Endothelial cell of umbilical vein (primary cell): ENCODE data around the gene CCDC171. TPM values are rescaled to one million over a fixed set of nuclear protein-coding genes. Genes with fewer than 3 reads are reported as not detected.
"Not testable (repeated sequence)": the region's sequence is repeated elsewhere in the genome, so short reads cannot be mapped to it uniquely, and the experiment has no call there.

Source experiments
- BruUV-seq: library from RNA; stranded (reverse); fragments of 400-500 nt; replicated peaks from 2 replicates; lab custom pipeline; 2021; lab: Mats Ljungman, UMichigan
- CTCF ChIA-PET: fragments of 300-600, 350-600 bp; sonication (Branson Sonifier 250); formaldehyde crosslinking; loops from one replicate; lab custom pipeline; 2021; ENCODE audit warnings: antibody characterized with exemption, inconsistent platforms; lab: Charles Lee
- POLR2A ChIA-PET: fragments of 300-600, 350-600 bp; sonication (Branson Sonifier 250); formaldehyde crosslinking; loops from one replicate; lab custom pipeline; 2021; ENCODE audit warnings: antibody characterized with exemption, inconsistent platforms; lab: Charles Lee
- DNase-seq: peaks from one replicate; pipeline ENCODE4 v3.0.0-alpha.2; 2011; ENCODE audit warnings: low read depth, low spot score
- FAIRE-seq: peaks from 2 replicates; lab custom pipeline; 2011; peaks lifted over from hg19 to GRCh38; lab: Jason Lieb, UNC
- H2AFZ ChIP-seq: 2 replicates; pipeline ENCODE4 v1.6.0; 2012; ENCODE audit warnings: low read depth, low read length, control low read depth, inconsistent platforms
- H3K27ac ChIP-seq: 2 replicates; pipeline ENCODE4 v1.5.1; 2011; ENCODE audit warnings: low read depth, mild to moderate bottlenecking, control low read depth, low read length, moderate library complexity; ENCODE audit not compliant: insufficient read depth
- H3K27me3 ChIP-seq, 2 experiments: 2 replicates each; pipeline versions ENCODE4 v1.6.0 to v1.6.1; 2011; ENCODE audit warnings: low read length in 2 of 2, mixed read lengths in 1 of 2; ENCODE audit not compliant: control insufficient read depth in 2 of 2, insufficient read depth in 2 of 2
- H3K36me3 ChIP-seq, 2 experiments: 2 replicates in 1 of 2; 3 replicates in 1 of 2; pipeline ENCODE4 v1.5.1; 2011; ENCODE audit warnings: low read length in 2 of 2, mild to moderate bottlenecking in 1 of 2, moderate library complexity in 1 of 2; ENCODE audit not compliant: control insufficient read depth in 2 of 2, insufficient read depth in 2 of 2; ENCODE audit errors: extremely low read depth in 1 of 2
- H3K4me1 ChIP-seq: 3 replicates; pipeline ENCODE4 v1.5.1; 2011; ENCODE audit warnings: mild to moderate bottlenecking, low read length; ENCODE audit not compliant: control insufficient read depth, insufficient read depth; ENCODE audit errors: extremely low read depth
- H3K4me2 ChIP-seq: 2 replicates; pipeline ENCODE4 v1.6.1; 2011; ENCODE audit warnings: low read length, control low read depth, mixed read lengths; ENCODE audit not compliant: insufficient read depth
- H3K4me3 ChIP-seq, 3 experiments: fragments of 200-600 bp in 1 of 3; sonication (generic), shearing (Covaris generic) in 1 of 3; replicated peaks in 1 of 3; 2 replicates each; pipeline ENCODE4 v1.5.1; 2011 to 2016; ENCODE audit warnings: control low read depth in 3 of 3, low read length in 3 of 3, mild to moderate bottlenecking in 2 of 3, inconsistent platforms in 1 of 3, low read depth in 1 of 3, moderate library complexity in 1 of 3; ENCODE audit not compliant: insufficient read depth in 1 of 3
- H3K79me2 ChIP-seq: 2 replicates; pipeline ENCODE4 v1.6.0; 2012; ENCODE audit warnings: low read length, inconsistent platforms; ENCODE audit not compliant: control insufficient read depth, insufficient read depth
- H3K9ac ChIP-seq: replicated peaks from 2 replicates; pipeline ENCODE3; 2011; ENCODE audit warnings: low read length, control low read depth; ENCODE audit not compliant: insufficient read depth; ENCODE audit errors: extremely low read depth
- H3K9me1 ChIP-seq: replicated peaks from 3 replicates; pipeline ENCODE4 v1.6.0; 2011; ENCODE audit warnings: mild to moderate bottlenecking, low read length; ENCODE audit not compliant: control insufficient read depth, insufficient read depth; ENCODE audit errors: extremely low read depth
- H3K9me3 ChIP-seq: replicated peaks from 2 replicates; pipeline ENCODE4 v1.5.1; 2012; ENCODE audit warnings: low read length, inconsistent platforms; ENCODE audit not compliant: control insufficient read depth, insufficient read depth
- H4K20me1 ChIP-seq: replicated peaks from 2 replicates; pipeline ENCODE3; 2011; ENCODE audit warnings: mild to moderate bottlenecking, low read length; ENCODE audit not compliant: control insufficient read depth, insufficient read depth; ENCODE audit errors: extremely low read depth
- EZH2 ChIP-seq: IDR thresholded peaks from 2 replicates; pipeline ENCODE4 v1.6.1; 2012; ENCODE audit warnings: borderline replicate concordance, low read depth, mild to moderate bottlenecking, moderate library complexity, low read length, inconsistent platforms; ENCODE audit not compliant: severe bottlenecking
- FOS ChIP-seq: IDR thresholded peaks from 2 replicates; pipeline ENCODE4 v1.6.1; 2011; ENCODE audit warnings: mild to moderate bottlenecking, low read length, moderate library complexity, borderline replicate concordance; ENCODE audit not compliant: insufficient read depth
- GATA2 ChIP-seq: IDR thresholded peaks from 2 replicates; pipeline ENCODE4 v1.7.0; 2011; ENCODE audit warnings: low read depth, mild to moderate bottlenecking, moderate library complexity, mixed read lengths, low read length; ENCODE audit not compliant: insufficient read length, insufficient read depth
- JUN ChIP-seq: IDR thresholded peaks from 2 replicates; pipeline ENCODE4 v1.6.1; 2011; ENCODE audit warnings: borderline replicate concordance, low read depth; ENCODE audit not compliant: insufficient read length, insufficient read depth
- MYC ChIP-seq: IDR thresholded peaks from one replicate; pipeline ENCODE4 v1.6.1; 2011; ENCODE audit warnings: mild to moderate bottlenecking, low read depth, low read length
- POLR2A ChIP-seq: IDR thresholded peaks from 2 replicates; pipeline ENCODE4 v1.6.1; 2012; ENCODE audit warnings: low read depth, mild to moderate bottlenecking, control low read depth, low read length
- POLR2AphosphoS5 ChIP-seq: IDR thresholded peaks from 2 replicates; pipeline ENCODE4 v1.6.1; 2012; ENCODE audit warnings: low read depth, mild to moderate bottlenecking, control low read depth, low read length, moderate library complexity; ENCODE audit not compliant: insufficient read depth
- dilution Hi-C: fragments of 300-500 bp; cut with MboI; formaldehyde crosslinking; loops from one replicate; pipeline ENCODE4 v1.15.0; 2019; ENCODE audit warnings: low sequenced_read_pairs; ENCODE audit not compliant: extremely low pct_ligation_motif_present
- intact Hi-C: fragments of 100-400 bp; cut with micrococcal nuclease; formaldehyde crosslinking; loops from one replicate; pipeline ENCODE4 v1.10.0; 2022
- polyA plus RNA-seq, 4 experiments: library from polyadenylated mRNA; depleted of rRNA in 3 of 4; stranded (reverse) in 3 of 4; unstranded in 1 of 4; fragments of >200 nt; gene quantifications; 2 replicates each; pipeline versions ENCODE4 v1.2.1 to v1.2.3, GENCODE V29; 2011 to 2012; ENCODE audit warnings: missing spikeins in 1 of 4
- total RNA-seq: library from RNA; stranded (reverse); gene quantifications from 2 replicates; pipeline ENCODE4 v1.2.3, GENCODE V29; 2021
- TF ChIP-seq, protein P1 (sequence below), 2 donors: IDR thresholded peaks; 1 replicate in 1 of 2; 2 replicates in 1 of 2; pipeline ENCODE4 v1.5.1; 2011; ENCODE audit warnings: low read length in 2 of 2, mild to moderate bottlenecking in 2 of 2, moderate library complexity in 2 of 2, control low read depth in 1 of 2, inconsistent platforms in 1 of 2, low read depth in 1 of 2; ENCODE audit not compliant: insufficient read depth in 1 of 2; ENCODE audit errors: extremely low read depth in 1 of 2
- TF ChIP-seq, protein P2 (sequence below): IDR thresholded peaks from 2 replicates; pipeline ENCODE4 v1.6.1; 2011; ENCODE audit not compliant: insufficient read depth, insufficient read length

CCDC171 gene
- total and polyA plus RNA-seq, 2 donors (not counting 3 experiments of a cell fraction or from before 2014, with no cell fraction given): 0.58 to 1.4 TPM

DNA sequence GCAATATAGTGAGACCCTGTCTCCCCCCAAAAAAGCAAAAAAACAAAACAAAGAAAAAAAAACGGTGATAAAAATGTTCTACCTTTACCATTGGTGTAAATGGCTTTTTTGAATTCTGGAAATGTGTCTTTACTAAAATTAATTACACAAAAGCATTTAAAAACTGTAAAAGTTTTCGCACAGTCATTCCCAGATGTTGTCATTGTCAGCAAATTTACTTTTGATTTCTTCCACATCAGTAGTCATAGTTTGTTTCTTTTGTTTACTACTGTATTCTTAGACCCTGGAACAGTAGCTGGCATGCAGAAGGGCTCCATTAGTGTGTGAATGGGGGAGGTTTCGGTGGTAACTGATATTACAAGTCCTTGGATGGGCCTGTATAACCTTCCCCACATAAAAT lies 39.5 kb downstream of the CCDC171 start:
- dilution Hi-C loops (no loop called here), intact Hi-C loops (no loop called here)
- FAIRE-seq: no peak
- POLR2A ChIA-PET: no interaction called here
- H3K4me3 ChIP-seq: no peak overlapping the region
- no peak overlapping the region for H3K9ac ChIP-seq
- no peaks in the 10 kb centered on the region for H3K36me3 ChIP-seq
- TF ChIP-seq JUN (no peak), FOS (no peak), MYC (no peak), POLR2AphosphoS5 (no peak), EZH2 (no peak), GATA2 (no peak), POLR2A (no peak)
- TF ChIP-seq, protein P1, sequence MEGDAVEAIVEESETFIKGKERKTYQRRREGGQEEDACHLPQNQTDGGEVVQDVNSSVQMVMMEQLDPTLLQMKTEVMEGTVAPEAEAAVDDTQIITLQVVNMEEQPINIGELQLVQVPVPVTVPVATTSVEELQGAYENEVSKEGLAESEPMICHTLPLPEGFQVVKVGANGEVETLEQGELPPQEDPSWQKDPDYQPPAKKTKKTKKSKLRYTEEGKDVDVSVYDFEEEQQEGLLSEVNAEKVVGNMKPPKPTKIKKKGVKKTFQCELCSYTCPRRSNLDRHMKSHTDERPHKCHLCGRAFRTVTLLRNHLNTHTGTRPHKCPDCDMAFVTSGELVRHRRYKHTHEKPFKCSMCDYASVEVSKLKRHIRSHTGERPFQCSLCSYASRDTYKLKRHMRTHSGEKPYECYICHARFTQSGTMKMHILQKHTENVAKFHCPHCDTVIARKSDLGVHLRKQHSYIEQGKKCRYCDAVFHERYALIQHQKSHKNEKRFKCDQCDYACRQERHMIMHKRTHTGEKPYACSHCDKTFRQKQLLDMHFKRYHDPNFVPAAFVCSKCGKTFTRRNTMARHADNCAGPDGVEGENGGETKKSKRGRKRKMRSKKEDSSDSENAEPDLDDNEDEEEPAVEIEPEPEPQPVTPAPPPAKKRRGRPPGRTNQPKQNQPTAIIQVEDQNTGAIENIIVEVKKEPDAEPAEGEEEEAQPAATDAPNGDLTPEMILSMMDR (IDR thresholded peaks at IDR 0.05; ENCODE audit: extremely low read depth in 1 of 2, insufficient read depth in 1 of 2, low read depth in 1 of 2, low read length in 2 of 2): no peak
- TF ChIP-seq, protein P2, sequence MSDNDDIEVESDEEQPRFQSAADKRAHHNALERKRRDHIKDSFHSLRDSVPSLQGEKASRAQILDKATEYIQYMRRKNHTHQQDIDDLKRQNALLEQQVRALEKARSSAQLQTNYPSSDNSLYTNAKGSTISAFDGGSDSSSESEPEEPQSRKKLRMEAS: no peak
- H4K20me1 ChIP-seq: no peaks in the 10 kb centered on the region
- H3K9me1 ChIP-seq: no peaks in the 10 kb centered on the region
- no peak for DNase-seq
- no peaks in the 10 kb centered on the region for H3K79me2 ChIP-seq
- H2AFZ ChIP-seq: no peak overlapping the region
- H3K27me3 ChIP-seq: no peaks in the 10 kb centered on the region
- no peaks in the 10 kb centered on the region for H3K4me1 ChIP-seq
- H3K27ac ChIP-seq: no peak overlapping the region
- no peaks in the 10 kb centered on the region for H3K9me3 ChIP-seq
- no TSS peak for BruUV-seq
- no peak overlapping the region for H3K4me2 ChIP-seq
- CTCF ChIA-PET: interaction anchor here (0.8 to 2.6 kb wide), 6 partner anchors 14 to 458 kb away, joined by 3 to 13 read pairs (median 4); partner anchors contain the start of gene CCDC171

DNA sequence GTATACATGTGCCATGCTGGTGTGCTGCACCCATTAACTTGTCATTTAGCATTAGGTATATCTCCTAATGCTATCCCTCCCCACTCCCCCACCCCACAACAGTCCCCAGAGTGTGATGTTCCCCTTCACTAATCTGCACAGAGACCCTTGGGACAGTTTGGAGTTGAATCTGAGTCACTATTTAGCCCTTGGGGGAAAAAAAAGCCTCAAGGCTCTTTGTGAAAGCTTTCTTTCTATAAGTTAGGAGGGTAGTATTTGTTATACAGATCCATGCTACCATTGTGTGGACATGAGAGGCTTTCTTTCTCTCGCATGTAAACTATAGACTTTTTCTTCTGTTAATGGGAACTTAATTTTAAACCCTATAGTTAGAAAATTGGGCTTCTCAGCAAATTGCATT lies 40.1 kb downstream of the CCDC171 start:
- not testable (repeated sequence) for FAIRE-seq

More for the DNA sequence above, 40.1 kb downstream of the CCDC171 start:
- H3K4me1 ChIP-seq, H3K4me2 ChIP-seq, H3K9me1 ChIP-seq, DNase-seq, H3K9me3 ChIP-seq, H3K36me3 ChIP-seq, H3K27me3 ChIP-seq, POLR2A ChIA-PET, H3K79me2 ChIP-seq, H3K27ac ChIP-seq, dilution Hi-C loops, H3K9ac ChIP-seq, H2AFZ ChIP-seq, intact Hi-C loops, H4K20me1 ChIP-seq, H3K4me3 ChIP-seq, BruUV-seq: not testable (repeated sequence)
- CTCF ChIA-PET: interaction anchor here (1.2 to 2.6 kb wide), 3 partner anchors 14 to 40 kb away, joined by 3 to 13 read pairs (median 4); partner anchors contain the start of gene CCDC171
